Glomerular visceral epithelial cell (primary cell): ENCODE data around the gene ACBD6.

Experiments used
- DNase-seq: peaks from one replicate; pipeline ENCODE4 v3.0.0-alpha.2; 2016; ENCODE audit errors: extremely low spot score

Gene ACBD6

DNA sequence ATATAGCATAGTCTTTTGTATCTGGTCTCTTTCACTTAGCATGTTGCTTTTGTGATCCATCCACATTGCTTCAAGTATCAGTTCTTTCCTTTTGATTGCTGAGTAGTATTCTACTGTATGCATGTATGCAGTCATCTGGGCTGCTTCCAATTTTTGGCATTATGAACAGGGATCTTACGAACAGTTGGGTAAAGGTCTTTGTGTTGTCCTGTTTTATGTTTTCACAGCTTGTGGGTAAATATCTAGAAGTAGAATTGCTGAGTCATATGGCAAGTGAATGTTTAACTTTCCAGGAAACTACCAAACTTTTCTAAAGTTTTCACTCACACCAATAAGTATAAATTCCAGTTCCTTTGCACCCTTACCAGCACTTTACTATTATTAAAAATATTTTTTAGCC, 211.4 kb downstream of the ACBD6 start:
- DNase-seq: no peak

DNA sequence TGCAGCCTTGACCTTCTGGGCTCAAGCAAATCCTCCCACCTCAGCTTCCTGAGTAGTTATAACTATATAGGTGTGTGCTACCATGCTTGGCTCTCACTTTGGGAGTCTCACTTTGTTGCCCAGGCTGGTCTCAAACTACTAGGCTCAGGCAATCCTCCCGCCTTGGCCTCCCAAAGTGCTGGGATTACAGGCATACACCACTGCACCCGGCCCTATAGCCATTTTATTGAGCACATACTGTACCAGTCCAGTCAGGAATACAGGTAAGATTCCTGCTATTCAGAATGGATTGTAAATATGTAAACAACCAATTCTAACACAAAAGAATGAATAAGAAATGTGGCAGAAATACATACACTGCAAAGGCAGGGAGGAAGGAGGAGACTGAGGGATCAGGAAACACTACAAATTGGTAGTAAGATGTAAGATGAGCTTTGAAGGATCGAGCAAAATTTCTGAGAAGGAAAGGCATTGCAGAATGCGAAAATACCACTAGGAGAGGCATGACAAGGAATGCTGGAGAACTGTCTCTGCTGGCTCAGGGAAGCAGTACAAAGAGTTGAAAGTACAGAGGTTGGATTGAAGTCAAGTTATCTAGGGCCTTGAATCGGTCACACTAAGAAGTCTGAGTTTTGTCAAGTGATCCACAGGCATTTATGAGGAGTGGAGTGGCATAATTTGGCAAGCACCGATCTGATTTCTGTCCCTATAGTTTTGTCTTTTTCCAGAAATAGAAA, 211.9 kb downstream of the ACBD6 start:
- no peak for DNase-seq

DNA sequence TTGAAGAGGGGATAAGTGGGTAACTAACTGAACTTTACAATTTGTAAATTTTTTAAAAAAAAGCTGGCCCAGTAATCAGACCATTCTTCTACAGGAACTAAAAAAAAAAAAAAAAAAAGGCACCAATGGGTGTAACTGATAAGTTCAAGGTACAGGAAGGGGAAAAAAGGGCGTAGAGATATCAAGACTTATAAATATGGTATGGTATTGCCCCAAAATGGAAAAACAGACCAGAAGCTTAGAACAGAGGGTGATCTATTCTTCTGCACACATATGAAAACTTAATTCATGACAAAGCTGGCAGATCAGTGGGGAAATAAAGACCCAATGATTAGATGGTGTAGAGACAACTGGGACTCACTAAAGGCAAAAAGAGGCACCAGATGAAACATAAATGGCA, 213.4 kb downstream of the ACBD6 start:
- DNase-seq: no peak

DNA sequence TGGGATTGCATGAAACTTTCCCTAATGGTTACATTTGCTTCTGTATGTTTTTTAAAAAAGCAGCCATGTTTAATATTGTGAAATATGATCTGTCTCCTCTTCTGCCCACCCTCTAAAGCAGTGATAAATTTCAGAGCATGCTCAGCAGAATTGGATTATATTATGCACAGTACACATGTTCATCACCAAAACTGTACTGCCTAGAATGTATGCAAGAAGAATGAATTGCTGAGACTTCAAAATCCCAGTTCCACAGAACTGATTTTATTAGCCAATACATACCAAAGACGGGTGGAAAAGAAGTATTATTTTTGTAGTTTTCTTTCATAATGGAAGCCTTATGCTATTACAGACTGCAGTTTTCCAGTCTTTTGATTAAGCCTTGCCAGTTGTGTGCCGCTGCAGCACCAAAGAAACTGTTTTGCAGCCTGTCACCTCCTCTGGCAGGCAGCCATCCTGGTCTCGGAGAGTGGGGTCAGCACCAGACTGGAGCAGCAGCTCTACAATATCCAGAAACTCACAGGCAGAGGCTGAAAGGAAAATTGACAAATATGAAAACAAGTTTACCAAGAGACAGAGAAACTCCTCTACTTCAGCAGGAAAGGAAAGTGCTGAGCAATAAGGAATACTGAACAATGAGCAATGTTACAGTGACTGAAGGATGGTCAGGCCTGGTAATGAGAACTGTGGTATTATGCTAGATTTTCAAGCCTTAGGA, 214.2 kb downstream of the ACBD6 start:
- DNase-seq: no peak

DNA sequence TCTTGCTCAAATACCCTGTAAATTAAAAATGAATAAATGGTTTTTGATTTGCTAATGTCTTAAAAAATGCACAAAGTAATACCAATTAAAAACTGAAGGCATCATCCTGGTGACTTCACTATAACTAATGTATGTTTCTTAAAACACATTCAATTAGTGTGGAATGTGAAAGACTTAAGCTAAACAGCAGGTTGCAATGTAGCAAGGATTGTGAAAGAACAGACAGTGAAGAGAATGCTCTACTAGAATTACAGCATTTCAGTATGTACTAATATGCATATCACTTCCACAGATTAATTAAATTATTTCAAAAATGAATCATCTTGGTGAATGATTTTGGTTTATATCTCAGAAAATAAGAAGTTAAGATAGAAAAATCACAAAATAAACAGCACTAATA, 216.0 kb downstream of the ACBD6 start:
- no peak for DNase-seq

DNA sequence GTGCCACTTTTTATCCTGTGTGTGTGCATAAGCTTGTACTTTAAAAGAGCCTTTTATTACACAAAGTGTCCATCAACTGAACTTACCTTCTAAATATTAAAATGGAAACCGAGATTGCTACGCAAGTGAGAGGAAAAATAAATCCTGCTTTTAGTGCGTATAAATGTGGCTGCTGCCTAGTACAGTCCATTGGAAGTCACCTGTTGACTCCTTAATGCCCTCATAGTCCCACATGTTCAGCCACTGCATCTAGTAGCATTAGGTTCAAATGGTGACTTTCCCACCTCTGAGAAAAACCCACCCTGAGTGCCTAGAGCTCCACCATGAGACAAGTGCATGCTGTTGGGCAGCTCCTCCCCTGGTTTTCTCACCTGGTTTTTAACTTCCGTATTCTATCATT, 219.3 kb downstream of the ACBD6 start:
- no peak for DNase-seq

DNA sequence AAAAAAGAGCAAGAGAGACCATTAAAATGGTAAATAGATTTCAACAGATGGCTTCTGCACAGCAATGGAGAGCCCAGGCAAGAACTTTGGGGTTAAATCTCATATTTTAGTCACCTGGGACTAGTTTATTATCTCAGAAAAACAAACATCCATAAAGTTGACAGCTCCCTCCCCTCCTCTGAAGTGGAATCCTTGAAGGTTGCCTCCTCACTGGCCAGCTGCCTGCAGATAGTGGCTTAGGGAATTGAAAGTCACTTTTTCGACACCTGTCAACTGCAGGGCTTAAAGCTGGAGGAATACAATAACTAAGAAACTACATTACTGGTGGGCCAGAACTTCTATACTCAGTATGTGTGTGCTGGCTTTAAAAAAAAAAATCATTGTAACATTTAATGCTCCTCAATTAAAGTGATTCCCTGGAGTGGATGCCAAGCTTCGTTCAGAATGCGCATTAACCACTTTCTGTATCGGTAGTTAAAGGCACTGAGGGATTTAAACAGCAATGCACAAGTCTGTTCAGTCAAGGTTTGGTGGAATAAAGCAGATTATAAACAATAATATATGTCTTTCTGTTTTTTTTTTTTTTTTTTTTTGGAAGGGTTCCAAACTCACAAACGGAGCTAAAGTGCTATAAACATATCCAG, 219.9 kb downstream of the ACBD6 start:
- DNase-seq: no peak

DNA sequence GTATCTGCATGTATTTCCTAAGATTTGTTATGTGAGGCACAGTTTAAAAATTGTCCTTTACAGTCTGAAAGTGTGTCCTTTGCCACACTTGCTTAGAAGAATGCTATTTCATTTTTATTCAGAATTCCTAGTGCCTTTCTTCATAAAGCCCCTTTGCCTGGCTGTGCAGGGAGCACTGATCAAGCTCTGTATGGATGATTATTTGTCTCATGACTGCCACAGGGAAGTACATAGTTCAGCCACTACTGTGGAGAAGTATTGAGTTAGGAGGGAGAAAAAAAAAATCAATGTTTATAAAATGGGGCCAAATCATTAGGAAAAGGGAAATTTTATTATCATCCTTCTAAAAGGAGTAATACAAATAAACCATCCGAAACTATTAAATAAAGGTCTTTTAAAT, 220.9 kb downstream of the ACBD6 start:
- no peak for DNase-seq

DNA sequence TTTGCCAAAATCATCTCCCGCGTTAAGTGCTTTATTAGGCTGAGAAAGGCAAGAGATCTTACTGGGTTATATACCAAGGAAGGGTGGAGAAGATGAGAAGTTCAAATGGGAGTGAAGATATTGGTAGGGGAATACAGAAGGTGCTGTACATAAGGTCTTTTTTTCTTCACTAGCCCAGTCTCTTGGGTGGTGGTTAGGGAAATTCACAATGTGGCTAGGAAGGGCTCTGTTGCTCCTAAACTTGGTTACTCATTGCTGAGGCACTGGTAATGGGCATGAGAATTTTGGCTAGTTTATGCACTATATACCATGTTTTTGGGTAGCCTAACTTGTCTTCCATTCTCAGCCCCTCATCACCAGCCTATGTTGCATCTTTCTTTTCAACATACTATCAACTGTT, 221.8 kb downstream of the ACBD6 start:
- DNase-seq: no peak

DNA sequence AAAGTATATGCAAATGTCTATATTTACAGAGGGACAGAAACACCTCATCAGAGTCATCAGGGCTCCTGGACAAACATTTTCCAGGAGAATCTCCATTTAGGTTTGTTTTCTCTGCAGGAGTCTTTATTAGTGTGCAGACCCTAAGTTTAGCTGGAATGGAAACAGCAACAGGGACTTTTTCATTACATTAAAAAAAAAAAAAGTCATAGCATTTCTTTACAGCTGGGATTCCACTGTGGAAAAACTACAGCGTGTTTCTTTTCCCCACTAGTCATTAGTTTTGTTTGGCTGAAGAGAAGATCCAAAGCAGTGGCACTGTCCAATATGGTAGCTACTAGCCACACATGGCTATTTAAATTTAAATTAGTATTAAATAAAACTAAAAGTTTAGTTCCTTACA, 222.7 kb downstream of the ACBD6 start:
- no peak for DNase-seq

DNA sequence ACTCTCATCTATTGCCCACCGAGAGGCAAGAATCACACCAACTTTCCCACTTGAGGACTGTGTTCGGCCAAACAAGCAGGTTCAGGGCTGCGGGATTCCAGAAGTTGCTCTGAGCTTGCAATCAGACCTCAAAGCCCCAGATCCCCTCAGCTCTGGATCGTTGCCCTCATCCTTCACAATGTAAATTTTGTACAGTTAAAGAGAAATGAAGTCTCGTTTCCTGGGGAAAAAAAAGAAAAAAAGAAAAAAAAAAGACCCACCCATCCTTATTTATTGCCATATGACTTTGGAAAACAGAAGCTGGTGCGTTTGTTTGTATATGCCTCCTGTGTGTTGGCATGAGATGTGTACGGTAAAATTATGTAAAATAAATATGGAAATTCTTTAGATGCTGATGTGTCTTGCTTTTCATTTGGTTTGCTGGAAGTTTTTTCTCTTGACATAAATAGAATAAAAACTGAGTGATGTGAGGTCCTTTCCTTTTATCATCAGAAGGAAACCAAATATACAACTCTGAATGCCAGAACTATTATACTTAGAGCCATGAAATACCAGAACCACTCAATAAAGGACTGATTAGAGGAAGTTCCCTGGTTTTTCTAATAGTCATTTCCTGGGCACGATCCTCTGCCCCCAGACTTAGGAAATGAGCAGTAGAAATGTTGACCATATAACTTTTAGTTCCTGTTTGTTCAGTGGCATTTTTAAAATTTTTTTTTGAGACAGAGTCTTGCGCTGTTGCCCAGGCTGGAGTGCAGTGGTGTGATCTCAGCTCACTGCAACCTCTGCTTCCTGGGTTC, 223.6 kb downstream of the ACBD6 start:
- DNase-seq: no peak

DNA sequence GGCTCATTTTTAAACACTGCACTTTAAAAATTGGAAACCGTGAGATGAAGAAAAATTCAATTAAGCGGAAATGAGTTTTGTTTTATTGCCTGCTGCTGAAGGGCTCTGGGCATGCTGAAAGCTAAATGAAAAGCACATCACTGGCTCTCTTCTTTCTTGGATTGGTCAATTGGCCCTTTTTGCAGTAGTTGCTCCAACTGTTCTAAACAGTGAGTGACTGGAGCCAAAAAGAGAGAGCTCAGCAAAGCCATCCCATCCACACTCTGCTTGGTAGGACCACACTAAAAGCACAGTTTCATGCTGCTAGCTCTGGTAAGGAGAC, 224.2 kb downstream of the ACBD6 start:
- no peak for DNase-seq

DNA sequence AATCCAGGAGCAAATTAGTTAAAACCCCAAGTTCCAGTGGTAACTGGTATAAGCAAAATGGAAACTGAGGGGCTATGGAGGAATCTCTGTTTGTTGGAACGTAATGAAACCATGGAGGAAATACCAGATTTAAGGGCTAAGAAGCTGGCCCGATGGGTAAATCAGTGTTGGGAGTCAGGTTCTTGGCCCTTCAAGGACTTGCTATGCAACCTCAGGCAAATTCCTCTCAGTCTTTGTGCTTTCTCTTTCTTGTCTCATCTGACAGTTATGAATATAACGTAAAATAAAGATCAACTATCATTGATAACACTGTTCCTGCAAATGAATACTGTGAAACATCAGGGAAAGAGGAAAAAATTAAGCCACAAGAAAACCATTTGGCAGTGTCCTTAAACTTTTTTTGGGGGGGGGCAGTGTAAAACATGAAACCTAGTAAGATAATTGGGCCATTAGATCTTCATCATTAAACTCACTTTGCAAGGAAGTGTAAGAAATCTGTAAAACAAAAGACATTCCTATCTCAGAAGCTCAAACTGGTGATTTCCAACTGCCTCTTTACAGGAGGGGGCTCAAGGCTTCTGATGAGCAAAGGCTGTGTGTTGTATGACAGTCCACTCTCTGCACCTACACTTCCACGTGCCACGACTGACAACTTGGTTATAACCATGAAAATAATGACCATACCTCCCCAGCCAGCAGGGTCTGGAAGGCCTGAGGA, 224.7 kb downstream of the ACBD6 start:
- DNase-seq: no peak

DNA sequence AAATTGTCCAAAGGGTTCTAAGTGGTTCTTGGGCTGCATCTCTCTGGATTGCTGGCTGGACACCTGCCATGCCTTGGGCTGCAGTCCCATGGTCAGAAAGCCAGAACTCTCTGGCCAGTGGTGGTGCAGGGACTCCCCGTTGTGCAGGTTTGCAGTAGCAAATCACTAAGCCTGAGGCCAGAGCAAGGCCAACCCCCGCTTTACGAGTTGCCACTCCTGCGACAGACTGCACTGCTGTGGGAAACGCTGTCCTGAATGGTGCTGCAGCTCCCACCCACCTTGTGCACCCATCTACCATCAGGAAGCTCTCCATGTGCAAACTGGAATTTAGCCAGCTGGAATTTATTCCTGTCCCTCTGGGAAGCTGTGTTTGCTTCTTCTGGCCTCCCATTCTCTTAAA, 226.7 kb downstream of the ACBD6 start:
- no peak for DNase-seq

DNA sequence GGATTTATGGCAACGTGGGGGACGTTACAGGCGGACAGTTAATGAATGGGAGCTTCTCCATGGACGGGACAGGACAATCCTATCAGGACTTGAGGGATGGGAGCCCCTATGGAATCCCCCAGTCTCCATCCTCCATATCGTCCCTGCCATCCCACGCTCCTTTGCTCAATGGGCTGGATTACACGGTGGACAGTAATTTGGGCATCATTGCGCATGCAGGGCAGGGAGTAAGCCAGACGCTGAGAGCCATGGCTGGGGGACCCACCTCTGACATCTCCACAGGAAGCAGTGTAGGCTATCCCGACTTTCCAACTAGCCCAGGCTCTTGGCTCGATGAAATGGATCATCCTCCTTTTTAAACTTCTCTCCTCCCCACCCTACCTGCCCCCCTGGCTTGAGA, 228.2 kb downstream of the ACBD6 start:
- DNase-seq: no peak

DNA sequence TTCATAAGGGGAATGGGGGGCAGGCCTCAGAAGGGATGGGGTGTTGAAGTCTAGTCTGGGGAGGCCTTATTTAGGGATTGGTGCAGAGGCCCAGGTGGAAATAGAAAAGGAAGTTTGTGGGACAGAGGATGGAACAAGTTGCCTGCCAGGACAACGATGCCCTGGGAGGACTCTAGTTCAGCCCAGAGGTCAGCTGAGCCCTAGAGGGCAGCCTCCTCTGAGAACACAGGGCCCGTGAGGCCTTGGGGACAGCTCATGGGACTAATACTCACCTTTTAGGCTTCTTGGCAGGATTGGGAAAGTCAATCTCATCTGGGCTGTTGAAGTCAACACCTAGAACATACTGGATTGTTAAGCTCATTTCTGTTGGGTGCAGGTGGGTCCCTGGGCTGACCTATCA, 229.3 kb downstream of the ACBD6 start:
- DNase-seq: no peak

DNA sequence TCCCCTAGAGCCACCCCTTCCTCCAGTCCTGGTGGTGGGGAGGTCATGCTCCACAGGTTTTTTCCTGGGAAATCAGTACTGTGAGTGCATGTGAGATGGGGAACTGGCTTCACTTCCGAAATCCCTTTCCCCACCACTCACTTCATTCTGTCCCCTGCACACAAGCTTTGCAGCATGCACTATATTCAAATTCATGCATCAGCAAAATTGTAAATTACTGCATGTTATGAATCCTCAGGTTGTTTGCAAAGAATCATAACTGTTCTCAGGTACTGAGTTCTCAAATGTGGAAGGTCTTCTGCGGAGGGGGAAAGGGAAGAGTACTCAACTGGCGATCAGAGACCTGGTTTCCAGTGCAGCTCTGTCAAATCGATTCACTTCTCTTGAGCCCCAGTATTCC, 230.0 kb downstream of the ACBD6 start:
- DNase-seq: no peak

DNA sequence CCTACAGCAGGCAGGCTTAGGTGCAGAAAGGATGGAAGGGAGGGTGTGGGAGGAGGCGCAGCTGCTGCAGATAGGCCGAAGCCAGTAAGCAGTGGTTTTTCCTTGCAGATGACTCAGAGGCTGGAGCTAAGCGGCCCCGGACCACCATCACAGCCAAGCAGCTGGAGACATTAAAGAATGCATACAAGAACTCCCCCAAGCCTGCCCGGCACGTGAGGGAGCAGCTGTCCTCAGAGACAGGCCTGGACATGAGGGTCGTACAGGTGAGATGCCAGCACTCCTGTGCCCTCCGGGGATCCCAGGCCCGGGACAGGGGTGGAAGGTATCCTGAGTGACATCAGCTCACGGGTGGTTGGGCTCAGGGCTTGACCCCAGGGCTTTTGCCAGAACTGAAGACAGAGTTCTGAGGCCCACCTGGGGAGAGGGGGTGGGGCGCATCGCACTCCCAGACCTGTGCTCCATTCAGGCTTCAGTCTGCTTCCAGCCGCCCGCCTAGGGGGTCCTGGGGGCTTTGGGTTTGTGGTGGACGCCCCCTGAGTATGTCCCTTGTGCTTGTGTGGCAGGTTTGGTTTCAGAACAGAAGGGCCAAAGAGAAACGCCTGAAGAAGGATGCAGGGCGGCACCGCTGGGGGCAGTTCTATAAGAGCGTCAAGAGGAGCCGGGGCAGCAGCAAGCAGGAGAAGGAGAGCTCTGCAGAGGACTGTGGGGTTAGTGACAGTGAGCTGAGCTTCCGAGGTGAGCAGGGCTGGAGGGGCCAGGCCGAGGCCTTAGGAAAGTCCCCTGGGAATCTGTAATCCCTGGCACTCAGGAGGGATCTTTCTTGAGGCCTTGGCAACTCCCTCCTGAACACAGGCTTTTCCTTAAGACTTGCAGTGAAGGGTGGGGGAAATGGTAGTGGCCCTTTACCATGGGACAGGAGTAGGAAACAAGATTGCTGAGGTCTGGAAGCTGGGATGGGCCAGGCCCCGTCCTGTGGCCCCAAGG, 230.8 kb downstream of the ACBD6 start:
- DNase-seq: peak; percentile 75

DNA sequence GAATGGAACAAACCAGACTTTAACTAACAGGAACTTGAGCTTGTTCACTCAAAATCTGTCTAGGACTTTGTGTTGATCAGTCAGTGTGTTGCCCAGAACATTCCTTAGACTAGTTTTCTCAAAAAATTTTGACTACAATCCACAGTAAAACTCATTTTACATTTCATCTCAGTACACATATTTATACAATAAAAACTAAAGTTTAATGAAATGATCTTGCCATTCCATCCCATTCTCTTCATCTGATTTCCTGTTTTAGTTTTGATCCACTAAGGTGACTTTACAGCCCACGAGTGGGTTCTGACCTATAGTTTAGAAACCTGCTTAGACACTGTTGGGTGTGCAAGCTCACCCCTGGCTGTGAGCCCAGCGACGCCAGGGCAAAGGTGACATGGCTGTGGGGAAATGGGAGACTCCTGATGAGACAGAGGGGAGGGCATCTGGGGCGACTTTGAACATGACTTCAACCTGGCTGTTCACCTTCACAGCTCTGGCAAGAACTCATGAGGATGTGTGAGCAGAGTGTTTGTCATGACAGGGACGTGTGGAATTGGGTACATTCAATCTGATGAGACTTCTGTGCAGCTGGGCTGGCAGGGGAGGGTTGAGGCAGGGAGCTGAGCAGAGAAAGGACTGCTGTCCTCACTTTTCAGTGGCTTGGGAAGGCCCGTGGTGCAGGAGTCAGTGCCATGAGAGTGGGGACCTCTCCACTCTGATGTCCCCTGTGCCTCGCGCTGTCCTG, 231.7 kb downstream of the ACBD6 start:
- DNase-seq: no peak
